ENCODE measurements around the gene ZNF219. TPM values are rescaled to one million over a fixed set of nuclear protein-coding genes. Genes with fewer than 3 reads are reported as not detected.
A peak's percentile ranks its signal among the peaks of the same experiment; 100 is the strongest.

ZNF219 gene
- total RNA-seq, 3 donors from 2014 or later = 56.6 to 103 (median 58.2) TPM

GRCh38 chr14:21097636-21098075 lies 799 bp downstream of the ZNF219 start:
- H3K4me1 ChIP-seq (ENCODE audit: low read depth) = peaks cover 28% of the 10 kb centered on the region
- peak; percentile 11 for ATAC-seq
- intact Hi-C loops (cut with DNase I, micrococcal nuclease) = loop anchor here in 1 of 2 donors (10.0 kb wide), 1 partner anchor 83 kb away; no protein-coding TSS in a partner anchor

GRCh38 chr14:21096978-21097635 lies 1.3 kb downstream of the ZNF219 start:
- DNase-seq (no peak), ATAC-seq (peak; percentile 10)
- Histone ChIP-seq H3K9me3 (no peaks in the 10 kb centered on the region), H3K4me1 (ENCODE audit: low read depth) (peaks cover 25% of the 10 kb centered on the region), H3K36me3 (ENCODE audit: low read depth) (no peaks in the 10 kb centered on the region), H3K4me3 (no peak overlapping the region)
- intact Hi-C loops (cut with DNase I, micrococcal nuclease) = loop anchor here in 1 of 2 donors (10.0 kb wide), 1 partner anchor 82 kb away; no protein-coding TSS in a partner anchor
- no peak for TF ChIP-seq CTCF (IDR thresholded peaks at IDR 0.05)

More at GRCh38 chr14:21097636-21098075, 799 bp downstream of the ZNF219 start:
- Histone ChIP-seq H3K36me3 (ENCODE audit: low read depth) (no peaks in the 10 kb centered on the region), H3K9me3 (no peaks in the 10 kb centered on the region), H3K4me3 (peak overlapping the region; percentile 27)
- DNase-seq = peak; percentile 66 to 72 (median 66)
- no peak for TF ChIP-seq CTCF (IDR thresholded peaks at IDR 0.05)

GRCh38 chr14:21096438-21096837 lies 2.0 kb downstream of the ZNF219 start:
- TF ChIP-seq CTCF (IDR thresholded peaks at IDR 0.05) = no peak
- no peaks in the 10 kb centered on the region for H3K9me3 ChIP-seq
- no peak for DNase-seq
- intact Hi-C loops (cut with DNase I, micrococcal nuclease) = loop anchor here in 1 of 2 donors (10.0 kb wide), 1 partner anchor 82 kb away; no protein-coding TSS in a partner anchor
- no peaks in the 10 kb centered on the region for H3K36me3 ChIP-seq (ENCODE audit: low read depth)
- peaks cover 18% of the 10 kb centered on the region for H3K4me1 ChIP-seq (ENCODE audit: low read depth)
- H3K4me3 ChIP-seq = no peak overlapping the region
- no peak for ATAC-seq

- Histone ChIP-seq H3K4me1 (ENCODE audit: low read depth) (peaks cover 17% of the 10 kb centered on the region), H3K9me3 (no peaks in the 10 kb centered on the region), H3K4me3 (no peak overlapping the region), H3K36me3 (ENCODE audit: low read depth) (no peaks in the 10 kb centered on the region)
- intact Hi-C loops (cut with DNase I, micrococcal nuclease) = loop anchor here in 1 of 2 donors (10.0 kb wide), 1 partner anchor 81 kb away; no protein-coding TSS in a partner anchor
- ATAC-seq = no peak
- DNase-seq = no peak
- TF ChIP-seq CTCF (IDR thresholded peaks at IDR 0.05) = no peak
Observed at GRCh38 chr14:21095430-21096205, 2.8 kb downstream of the ZNF219 start.

GRCh38 chr14:21093769-21094681 lies 4.4 kb downstream of the ZNF219 start:
- H3K9me3 ChIP-seq = no peaks in the 10 kb centered on the region
- H3K4me3 ChIP-seq = no peak overlapping the region
- H3K4me1 ChIP-seq (ENCODE audit: low read depth) = peaks cover 21% of the 10 kb centered on the region
- H3K36me3 ChIP-seq (ENCODE audit: low read depth) = no peaks in the 10 kb centered on the region
- TF ChIP-seq CTCF (IDR thresholded peaks at IDR 0.05) = no peak
- DNase-seq (no peak), ATAC-seq (no peak)
- intact Hi-C loops (cut with DNase I, micrococcal nuclease) = loop anchor here in 1 of 2 donors (10.0 kb wide), 1 partner anchor 79 kb away; no protein-coding TSS in a partner anchor

Measured in mucosa of descending colon (tissue), 3 donors.